GM18870 (cell line): ENCODE data around the gene CDKAL1.
A peak's percentile ranks its signal among the peaks of the same experiment; 100 is the strongest.
"Not testable (repeated sequence)": the region's sequence is repeated elsewhere in the genome, so short reads cannot be mapped to it uniquely, and the experiment has no call there.

Experiments
- ATAC-seq: cut with Tn5 transposase; IDR thresholded peaks from one replicate; pipeline ENCODE4 v1.9.1; 2021; ENCODE audit warnings: moderate library complexity; ENCODE audit not compliant: unreplicated experiment

Gene CDKAL1

GRCh38 chr6:20534295-20535262 lies at the start of gene CDKAL1:
TSS of gene CDKAL1 (plus strand) at chr6:20534457. CDS start at chr6:20546351, 11,894 bp downstream.
- peak; percentile 87 for ATAC-seq

GRCh38 chr6:20486641-20487040 lies 47.6 kb upstream of the CDKAL1 start:
- ATAC-seq = no peak

- no peak for ATAC-seq
These were observed 46.4 kb upstream of the CDKAL1 start for GRCh38 chr6:20487669-20488375.

GRCh38 chr6:20490591-20490990 lies 43.7 kb upstream of the CDKAL1 start:
- ATAC-seq = no peak

GRCh38 chr6:20492099-20492498 lies 42.2 kb upstream of the CDKAL1 start:
- ATAC-seq = no peak

GRCh38 chr6:20497216-20498040 lies 36.8 kb upstream of the CDKAL1 start:
- ATAC-seq = no peak

GRCh38 chr6:20498041-20498385 lies 36.2 kb upstream of the CDKAL1 start:
- no peak for ATAC-seq

- ATAC-seq = no peak
These were observed 25.0 kb upstream of the CDKAL1 start for GRCh38 chr6:20509212-20509611.

- no peak for ATAC-seq
These were observed 22.4 kb upstream of the CDKAL1 start for GRCh38 chr6:20511852-20512251.

- ATAC-seq = not testable (repeated sequence)
These were observed 9.0 kb upstream of the CDKAL1 start for GRCh38 chr6:20525208-20525607.

- ATAC-seq = peak; percentile 56
These were observed 5.2 kb upstream of the CDKAL1 start for GRCh38 chr6:20529086-20529448.

- ATAC-seq = no peak
These were observed 1.4 kb upstream of the CDKAL1 start for GRCh38 chr6:20532881-20533280.

GRCh38 chr6:20533746-20534294 lies 437 bp upstream of the CDKAL1 start:
- peak; percentile 3 for ATAC-seq

- ATAC-seq = no peak
These were observed 3.9 kb downstream of the CDKAL1 start for GRCh38 chr6:20538131-20538662.

- ATAC-seq = no peak
These were observed 4.7 kb downstream of the CDKAL1 start for GRCh38 chr6:20538907-20539306.

- ATAC-seq = no peak
These were observed 5.1 kb downstream of the CDKAL1 start for GRCh38 chr6:20539387-20539786.

- no peak for ATAC-seq
These were observed 6.4 kb downstream of the CDKAL1 start for GRCh38 chr6:20540683-20541082.

- ATAC-seq = no peak
These were observed 7.1 kb downstream of the CDKAL1 start for GRCh38 chr6:20541382-20541781.

GRCh38 chr6:20542927-20543602 lies 8.8 kb downstream of the CDKAL1 start:
- peak; percentile 99 for ATAC-seq

GRCh38 chr6:20548264-20548663 lies 14.0 kb downstream of the CDKAL1 start:
- ATAC-seq = no peak
